Measurements from ENCODE around the gene IRF1.

The IRF1 gene

DNA sequence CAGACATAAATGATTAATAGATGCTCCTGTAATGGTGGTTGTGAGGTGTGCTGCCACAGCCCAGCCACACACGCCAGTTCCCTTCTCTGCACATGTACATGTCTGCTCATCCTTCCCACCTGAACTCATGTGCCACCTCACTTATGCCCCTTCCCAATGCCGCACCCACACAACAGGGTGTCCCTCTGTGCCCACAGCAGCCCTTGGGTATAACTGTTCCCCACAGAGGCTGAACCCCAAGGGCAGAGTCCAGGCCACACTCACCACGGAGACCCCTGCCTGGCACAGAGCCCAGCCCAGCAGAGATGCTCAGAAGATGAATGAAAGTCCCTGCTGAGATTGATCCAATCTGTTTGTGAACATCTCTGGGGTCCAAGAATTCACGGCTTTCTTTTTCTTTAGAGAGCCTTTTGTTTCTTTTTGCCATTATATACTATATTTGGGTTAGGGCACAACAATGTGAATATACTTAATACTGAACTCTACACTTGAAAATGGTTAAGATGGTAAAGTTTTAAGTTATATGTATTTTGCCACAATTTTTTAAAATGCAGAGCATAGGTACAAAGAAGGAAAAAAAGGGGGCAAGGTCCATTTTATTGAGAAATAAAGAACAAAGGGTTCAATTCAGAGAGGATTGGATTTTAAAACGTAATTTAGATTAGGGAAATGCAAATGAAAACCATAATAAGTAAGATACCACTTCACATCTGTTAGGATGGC is 29.6 kb downstream of the IRF1 start:
- no peak for DNase-seq (ENCODE audit: low spot score)

DNA sequence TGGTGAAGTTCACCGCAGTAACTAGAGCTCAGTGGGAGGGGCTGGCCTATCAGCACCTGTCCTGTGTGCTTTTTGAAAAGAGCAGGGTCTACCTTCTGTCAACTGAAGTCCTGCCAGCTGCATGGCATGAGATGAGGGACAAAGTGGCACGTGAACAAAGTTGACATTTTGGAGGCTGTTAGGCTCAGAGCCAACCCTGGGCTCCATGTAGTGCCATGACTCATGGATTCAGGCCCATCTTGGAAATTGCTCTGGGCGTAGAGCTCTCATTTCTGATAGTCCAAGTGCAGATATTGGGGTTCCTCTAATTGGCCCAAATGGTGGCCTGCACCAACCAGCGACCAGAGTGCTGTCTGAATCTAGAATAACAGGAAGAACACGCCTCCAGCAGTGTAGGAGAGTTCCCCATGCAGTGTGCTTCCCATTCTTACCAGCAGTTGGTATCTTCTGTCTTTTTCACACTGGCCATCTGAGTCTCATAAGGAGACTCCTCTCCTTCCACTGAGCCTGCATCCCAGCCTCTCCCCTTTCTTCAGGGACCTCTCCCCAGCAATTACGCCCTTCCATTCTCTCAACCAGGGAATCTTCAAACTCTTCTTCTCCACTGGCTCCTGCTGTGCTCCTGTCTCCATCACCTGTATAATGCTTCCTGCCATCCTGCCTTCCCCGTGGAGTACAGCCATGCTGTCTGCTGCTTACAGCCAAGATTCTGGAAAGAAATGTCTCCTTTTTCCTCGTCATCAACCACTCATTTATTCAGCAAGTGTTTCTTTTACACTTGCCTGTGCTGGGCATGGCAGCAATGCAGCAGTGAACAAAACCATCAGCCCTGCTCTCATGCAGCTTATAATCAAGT is 30.4 kb downstream of the IRF1 start:
- no peak for DNase-seq (ENCODE audit: low spot score)

DNA sequence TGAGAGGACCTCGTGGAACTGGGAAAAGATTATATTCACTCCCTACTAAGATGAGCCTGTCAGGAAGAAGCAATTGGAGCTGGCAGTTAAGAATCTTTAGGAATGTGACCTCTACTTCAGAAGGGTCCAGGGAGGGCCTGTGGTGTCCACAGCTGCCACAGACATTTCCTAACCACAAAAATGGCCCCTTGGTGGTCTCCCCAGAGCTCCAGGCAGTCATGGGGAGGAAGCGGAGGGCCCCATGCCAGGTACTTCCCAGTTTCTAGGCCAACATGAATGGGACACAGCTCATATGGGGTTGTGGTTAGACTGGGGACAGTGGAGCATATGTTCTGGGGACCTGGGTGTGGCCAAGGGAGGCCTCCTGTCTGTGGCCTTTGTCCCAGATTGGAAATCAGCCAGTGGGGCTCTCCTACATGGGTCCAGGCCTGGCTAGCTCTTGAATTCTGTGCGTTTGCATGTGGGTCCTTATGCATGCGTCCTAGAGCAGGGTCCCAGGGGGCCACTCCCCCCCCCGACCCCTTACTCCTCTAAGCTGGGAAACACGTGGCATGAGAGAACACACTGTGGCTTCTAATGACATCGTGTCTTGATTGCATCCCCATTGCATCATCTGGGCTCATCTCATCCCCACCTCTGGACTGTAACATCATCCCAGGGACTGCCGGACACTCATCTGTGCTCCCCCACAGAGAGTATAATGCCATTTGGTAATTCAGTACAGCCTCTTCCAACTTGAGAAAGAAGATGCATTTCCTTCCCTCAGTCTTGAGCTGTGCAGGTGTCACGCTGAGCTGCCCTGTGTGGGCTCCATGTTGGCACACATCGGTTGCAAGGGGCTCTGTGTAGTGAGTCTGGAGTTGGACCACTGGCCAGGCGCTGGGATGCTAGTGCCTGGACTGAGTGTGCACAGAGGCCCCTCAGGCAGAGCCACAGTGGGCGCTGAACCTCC is 31.3 kb downstream of the IRF1 start:
- DNase-seq (ENCODE audit: low spot score): peak; percentile 61

DNA sequence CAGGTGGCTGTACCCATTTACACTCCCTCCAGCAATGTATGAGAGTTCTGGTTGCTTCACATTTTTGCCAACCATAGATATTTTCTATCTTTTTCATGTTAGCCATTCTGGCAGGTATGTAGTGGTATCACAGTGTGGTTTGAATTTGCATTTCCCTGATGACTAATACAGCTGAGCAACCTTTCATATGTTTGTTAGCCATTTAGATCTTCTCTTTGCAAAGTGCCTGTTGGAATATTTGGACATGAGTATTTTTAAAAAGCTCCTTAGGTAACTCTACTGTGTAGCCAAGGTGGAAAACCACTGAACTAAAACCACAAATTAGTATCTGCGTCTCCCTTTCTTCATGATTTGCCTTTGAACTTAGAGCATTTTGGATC is 31.9 kb downstream of the IRF1 start:
- DNase-seq (ENCODE audit: low spot score): no peak

DNA sequence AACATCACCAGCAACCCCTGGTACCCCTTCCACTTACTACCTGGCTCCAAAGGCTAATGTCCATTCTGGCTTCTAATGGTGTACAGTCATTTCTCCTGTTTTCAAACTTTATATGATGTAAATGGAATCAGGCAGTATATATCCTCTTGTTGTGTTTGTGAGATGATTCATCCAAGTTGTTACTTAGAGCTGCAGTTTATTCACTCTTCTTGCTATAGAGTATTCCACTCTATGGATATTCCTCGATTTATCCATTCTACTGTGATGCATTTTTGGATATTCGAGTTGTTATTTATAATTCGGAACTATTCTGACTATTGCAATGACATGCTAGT is 32.4 kb downstream of the IRF1 start:
- no peak for DNase-seq (ENCODE audit: low spot score)

DNA sequence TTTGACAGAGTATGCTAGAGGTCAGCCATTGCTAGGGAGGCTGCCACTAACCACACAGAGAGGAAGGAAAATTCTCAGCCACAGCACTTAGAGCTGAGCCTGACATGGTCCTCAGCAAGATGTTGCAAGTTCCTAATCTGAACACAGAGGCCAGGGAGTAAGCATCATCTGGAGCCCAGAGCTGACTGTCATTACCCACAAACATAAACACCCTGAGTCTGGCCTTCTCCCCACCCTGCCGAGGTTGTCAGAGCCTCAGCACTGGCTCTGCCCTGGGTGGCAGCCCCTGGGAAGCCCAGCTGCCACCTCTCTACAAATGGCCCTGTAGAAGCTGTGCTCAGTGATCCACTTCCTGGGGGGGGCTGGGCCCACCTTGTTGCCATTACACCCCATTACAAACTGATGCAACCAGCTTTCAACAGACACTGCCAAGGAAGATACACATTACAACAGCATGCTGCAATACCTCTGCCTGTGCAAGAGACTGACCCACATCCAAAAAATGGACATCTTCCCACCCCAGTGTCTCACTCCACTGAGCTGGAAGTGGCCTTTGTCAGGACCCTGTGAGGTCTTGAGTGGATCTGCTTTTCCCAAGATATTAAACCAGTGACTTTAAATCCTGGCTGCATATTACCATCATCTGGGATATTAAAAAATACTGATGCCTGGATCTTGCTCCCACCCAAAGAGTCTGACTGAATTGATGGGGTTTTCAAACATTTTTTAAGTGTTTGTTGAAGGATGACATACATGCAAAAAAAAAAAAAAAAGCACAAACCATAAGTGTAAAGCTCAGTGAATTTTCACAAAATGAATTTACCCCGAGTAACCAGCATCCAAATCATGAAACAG is 33.0 kb downstream of the IRF1 start:
- peak; percentile 82 for DNase-seq (ENCODE audit: low spot score)

DNA sequence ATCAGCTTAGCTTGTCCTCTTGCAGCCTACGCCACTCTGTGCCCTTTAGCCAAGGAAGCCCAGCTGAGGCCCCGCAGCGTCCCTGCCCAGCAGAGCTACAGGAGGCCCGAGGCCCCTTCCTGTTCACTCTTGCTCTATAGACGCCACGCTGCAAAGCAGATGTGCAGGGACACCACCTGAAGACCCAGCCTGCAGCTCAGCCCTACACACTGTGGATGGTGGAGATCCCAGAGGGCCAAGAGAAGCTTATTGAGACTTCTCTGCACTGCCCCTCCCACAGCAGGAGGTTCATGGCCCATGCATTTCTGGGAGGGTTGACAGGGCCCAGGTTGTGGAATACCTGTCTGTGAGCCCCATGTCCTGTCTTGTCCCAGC is 33.6 kb downstream of the IRF1 start:
- DNase-seq (ENCODE audit: low spot score): no peak

DNA sequence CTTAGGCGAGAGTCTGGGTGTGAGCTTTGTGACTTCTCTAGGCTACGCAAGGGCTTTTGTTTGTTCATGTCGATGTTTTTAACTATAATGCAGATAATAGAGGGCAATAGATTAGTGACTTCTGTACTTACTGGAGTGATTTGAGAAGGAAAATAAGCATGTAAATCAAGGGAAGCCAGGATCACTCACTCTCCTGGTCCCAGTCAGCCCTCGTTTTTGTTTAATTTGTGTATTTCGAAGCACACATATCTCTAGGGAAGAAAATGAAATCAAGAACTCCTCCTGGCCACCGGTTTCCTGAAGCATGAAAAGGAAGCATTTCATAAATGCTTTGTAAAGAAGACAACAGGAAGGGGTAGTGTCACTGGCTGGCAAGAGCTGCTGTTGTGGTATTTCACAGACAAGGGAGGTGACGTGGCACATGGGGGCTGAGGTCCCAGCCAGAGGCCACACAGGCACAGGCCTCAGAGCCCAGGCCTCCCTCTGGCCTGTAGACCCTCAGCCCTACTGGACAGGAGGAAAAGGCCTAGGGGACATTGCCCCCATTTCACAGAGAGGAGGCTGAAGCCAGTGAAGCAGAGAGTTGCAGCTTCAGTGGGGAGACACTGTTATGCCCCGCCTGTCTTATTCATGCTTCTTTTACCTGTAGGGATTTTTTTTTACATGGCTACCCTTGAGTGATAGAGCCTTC is 34.1 kb downstream of the IRF1 start:
- peak; percentile 69 for DNase-seq (ENCODE audit: low spot score)

DNA sequence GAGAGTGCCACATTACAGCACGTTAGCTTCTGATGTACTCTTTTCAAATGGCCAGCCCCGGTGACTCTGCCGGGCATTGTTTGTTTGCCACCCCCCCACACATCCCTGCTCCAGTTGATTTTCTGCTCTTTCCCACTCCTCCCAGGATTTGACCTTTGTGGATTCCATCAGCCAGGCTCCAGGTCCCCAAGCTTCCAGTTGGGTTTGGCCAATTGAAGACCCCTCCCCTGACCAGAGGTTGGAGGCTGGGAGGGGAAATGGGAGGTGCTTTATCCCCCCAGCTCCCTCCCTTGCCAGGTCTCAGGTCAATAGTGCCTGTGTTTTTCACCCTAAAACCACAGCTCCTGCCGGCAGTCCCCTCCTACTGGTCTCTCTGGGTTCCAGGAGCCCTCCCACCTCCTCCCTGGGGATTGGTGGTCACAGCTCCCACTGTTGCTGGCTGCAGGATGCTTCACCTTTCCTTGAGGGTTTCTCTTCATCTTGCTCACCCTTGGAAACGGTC is 34.9 kb downstream of the IRF1 start:
- DNase-seq (ENCODE audit: low spot score): no peak

DNA sequence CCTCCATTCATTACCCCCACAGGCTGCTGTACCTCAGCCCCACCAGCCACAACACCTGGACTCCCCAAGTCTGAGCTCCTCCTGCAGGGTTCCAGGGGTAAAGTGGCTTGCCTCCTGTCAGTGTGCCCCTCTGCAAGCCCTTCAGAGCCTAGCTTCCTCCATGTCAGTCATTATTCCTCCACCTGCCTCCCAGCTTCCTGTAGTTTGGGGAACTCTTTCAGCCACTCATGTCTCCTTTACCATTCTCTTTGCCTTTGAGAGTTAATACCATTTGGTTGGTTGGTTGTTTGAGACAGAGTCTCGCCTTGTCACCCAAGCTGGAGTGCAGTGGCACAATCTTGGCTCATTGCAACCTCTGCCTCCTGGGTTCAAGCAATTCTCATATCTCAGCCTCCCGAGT is 36.2 kb downstream of the IRF1 start:
- DNase-seq (ENCODE audit: low spot score): no peak

DNA sequence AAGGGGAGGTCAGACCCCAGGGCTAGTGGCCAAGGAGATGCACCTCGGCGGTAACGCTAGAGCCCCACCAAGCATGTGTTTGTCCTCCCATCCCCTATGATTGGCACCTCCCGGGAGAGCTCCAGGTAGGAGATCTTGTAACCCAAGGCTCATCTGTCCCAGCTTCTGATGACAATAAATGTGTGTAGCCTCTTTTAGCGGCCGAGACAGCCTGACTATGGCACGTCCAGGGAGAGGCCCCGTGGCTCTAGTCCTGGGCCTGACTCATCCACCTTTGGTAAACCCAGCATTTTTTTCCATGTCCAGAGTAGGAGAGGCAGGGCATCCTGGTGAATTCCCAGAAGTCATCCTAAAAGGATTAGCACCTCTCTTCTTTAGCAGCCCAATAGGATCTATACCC is 39.2 kb downstream of the IRF1 start:
- DNase-seq (ENCODE audit: low spot score): no peak

DNA sequence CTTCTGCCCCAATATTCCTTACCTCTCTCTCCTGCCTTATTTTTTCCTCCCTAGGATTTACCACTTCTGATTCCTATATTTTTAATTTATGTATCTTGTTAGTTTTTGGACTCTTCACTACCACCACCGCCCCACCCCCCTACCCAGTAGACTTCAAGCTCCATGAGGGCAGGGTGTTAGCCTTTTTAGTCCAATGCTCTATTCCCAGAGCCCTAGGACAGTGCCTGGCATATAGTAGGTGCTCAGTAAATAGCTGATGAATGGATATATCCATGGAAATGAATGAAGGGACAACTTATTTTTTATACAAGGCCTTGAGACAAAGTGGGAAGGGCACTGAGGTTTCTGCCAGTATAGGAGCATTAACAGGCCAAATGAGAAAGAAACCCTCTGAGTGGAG is 41.5 kb downstream of the IRF1 start:
- no peak for DNase-seq (ENCODE audit: low spot score)

DNA sequence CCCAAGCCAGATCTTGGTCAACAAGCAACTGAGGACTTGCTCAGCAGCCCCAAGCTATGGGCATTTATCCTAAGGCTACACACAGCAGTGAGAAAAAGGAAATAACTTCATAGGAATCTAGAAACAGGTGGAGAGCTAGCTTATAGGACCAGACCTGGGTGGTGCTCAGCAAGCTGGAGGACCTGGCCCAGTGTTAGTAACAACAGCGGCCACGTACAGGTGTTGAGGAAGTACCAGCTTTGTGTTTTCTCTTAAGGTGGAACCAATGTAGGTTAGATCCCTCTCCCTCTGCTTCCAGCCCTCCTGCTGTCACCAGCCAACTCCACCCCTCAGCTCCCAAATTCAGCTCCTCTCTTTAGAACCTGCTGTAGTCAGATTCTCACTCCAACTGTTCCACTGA is 43.4 kb downstream of the IRF1 start:
- DNase-seq (ENCODE audit: low spot score): no peak

DNA sequence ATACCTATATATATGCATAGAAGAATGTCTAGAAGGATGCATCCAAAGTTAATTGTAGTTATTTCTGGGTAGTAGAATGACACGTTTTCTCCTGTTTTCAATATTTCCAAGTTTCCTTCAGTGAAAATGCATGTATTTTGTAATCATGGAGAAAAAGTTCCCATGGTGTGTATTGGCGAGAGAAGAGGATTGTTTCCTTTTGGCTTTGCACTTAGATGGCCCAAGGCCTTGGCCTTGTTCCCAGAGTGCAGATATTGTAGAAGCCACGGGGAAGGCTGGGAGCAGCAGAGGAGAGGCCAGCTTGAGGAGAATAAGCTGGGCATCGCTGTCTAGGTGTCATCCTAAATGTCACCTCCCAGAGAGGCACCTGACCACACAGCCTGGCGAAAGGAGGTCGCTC is 44.0 kb downstream of the IRF1 start:
- DNase-seq (ENCODE audit: low spot score): peak; percentile 76

DNA sequence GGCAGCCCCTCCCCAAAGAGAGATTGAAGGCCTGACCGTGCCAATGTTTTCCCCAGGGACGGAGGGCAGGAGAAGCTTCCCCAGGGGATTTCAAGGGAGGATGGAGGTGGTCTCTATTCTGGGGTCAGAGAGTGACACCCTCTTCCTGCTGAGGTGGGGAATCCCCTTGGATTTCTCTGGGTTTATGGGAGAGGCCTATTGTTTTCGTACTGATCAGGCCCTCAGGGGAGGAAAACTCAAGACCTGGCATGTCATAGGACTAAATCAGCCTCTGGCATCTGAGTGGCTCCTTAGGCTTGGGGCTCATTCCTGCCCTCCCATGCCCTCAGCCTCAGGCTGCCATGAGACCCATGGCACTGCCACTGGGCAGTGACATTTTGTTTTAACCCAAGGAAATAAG is 44.6 kb downstream of the IRF1 start:
- no peak for DNase-seq (ENCODE audit: low spot score)

DNA sequence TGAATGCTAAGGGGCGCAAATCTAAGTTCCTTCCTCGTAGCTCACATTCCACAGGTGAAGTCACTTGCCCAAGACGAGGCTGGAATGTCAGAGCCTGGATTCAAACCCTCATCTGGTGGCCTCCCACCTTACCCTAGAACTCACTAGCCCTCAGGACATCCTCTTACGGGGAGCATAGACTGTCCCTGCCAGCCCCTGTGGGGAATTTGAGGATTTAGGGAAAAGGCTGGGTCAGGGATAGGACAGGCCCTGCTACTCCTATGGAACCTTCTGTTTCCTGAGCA is 45.0 kb downstream of the IRF1 start:
- no peak for DNase-seq (ENCODE audit: low spot score)

DNA sequence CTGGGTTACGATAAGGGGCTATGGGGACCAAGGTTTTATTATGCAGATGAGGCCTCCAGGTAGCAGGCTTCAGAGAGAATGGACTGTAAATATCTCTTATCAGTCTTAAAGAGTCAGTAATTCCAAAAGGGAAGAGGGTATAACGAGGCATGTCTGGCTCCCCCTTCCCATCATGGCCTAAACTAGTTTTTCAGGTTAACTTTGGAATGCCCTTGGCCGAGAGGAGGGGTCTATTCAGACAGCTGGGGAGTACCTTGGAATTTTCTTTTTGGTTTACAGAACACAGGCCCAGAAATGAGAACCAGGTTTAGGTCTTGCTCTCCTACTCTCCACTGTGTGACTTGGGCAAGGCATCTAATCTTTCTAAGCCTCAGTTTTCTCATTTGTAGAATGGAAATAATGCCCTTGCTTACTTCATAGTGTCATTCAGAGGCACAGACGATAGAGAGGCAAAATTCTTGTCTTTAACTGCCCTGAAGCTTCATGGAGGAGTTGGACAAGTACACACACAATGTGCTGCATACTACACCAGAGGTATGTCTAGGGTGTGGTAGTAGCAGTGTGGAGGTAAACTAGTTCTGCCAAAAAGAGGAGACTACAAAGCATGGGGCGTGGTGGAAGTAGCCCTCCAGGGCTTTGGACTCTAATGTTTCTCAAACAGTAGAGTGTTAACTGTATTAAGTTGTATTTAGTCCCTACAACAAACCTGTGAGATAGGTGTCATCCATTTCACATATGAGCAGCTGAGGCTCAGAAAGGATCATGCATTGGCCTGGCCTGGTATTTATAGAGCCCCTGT is 45.5 kb downstream of the IRF1 start:
- no peak for DNase-seq (ENCODE audit: low spot score)

DNA sequence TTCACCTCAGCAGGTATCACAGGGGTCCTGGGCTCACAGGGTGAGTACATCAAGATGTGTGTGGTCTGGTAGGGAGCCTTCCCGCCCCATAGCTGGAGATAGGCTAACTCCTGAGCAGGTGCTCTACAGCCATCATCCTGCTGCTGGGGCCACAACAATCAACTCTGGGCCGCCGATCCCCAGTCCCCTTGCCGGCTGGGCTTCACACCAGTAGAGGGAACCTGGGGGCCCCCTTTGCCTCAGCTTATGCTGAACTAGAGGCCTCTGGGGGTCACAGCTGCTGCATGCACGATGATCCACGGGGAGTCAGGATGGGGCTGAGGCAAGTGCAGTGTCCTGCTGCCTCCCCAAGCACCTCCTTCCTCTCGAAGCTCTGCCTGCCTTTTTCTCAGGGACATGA is 46.5 kb downstream of the IRF1 start:
- no peak for DNase-seq (ENCODE audit: low spot score)

DNA sequence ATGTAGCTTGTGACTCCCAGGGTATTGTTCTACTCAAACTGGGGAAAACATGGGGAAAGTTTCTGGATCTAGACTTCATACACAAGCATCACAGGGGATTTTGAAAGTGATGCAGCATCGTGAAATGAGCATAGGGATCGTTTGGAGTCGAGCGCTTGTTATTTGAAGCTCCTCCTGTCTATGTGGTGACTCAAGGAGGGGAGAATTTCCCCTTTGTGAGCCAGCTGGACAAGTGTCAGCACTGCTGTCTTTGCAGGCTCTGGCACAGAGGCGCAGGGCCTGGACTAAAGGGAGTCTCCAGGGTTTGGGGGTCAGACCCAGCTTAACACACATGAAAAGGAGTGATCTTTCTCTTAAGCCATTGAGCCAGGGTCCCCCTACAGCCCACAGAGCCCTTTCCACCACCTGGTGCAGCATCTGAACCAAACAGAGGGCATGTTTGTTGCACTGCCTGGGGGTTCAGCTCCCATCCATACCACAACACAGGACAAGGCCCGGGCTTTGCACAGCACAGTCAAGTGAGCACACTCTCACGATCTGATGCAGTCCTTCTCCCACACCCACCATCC is 51.0 kb downstream of the IRF1 start:
- DNase-seq (ENCODE audit: low spot score): peak; percentile 92

DNA sequence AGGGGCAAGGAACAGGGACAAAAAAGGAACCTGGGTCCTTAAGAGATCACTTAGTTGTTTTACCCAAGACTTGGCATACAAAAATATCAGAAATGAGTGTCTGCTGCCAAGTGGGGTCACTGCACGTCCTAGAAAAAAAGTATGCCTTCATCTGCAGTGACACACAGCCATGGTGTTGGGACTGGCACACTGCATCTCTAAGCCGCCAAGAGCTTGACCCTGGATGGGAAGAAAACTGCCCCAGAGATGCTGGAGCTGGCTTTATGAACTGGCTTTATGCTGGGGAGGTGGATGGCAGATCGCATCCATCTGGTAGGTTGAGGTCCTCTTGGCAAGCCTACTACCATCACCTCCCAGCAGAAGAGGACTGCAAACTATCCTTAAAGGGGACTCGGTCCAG is 51.7 kb downstream of the IRF1 start:
- no peak for DNase-seq (ENCODE audit: low spot score)
